BLaER1 treated with 17β-estradiol and CSF1 and Interleukin-3, amounts not matched to agents 10 nM and 100 nM (cell line): ENCODE measurements around the gene GTPBP1.
A peak's percentile ranks its signal among the peaks of the same experiment; 100 is the strongest.

Experiments
- H3K27ac ChIP-seq, 11 experiments: shearing (Covaris generic); formaldehyde crosslinking; 2 replicates each; pipeline ENCODE4 v1.8.1; 2022
- H3K27me3 ChIP-seq, 11 experiments: shearing (Covaris generic); formaldehyde crosslinking; 2 replicates each; pipeline ENCODE4 v1.8.1; 2022
- H3K36me3 ChIP-seq, 11 experiments: shearing (Covaris generic); formaldehyde crosslinking; 2 replicates each; pipeline ENCODE4 v1.8.1; 2022
- H3K4me1 ChIP-seq, 10 experiments: shearing (Covaris generic); formaldehyde crosslinking; 2 replicates each; pipeline ENCODE4 v1.8.1; 2022
- H3K4me2 ChIP-seq, 11 experiments: shearing (Covaris generic); formaldehyde crosslinking; 2 replicates each; pipeline ENCODE4 v1.8.1; 2022
- H3K4me3 ChIP-seq, 10 experiments: shearing (Covaris generic); formaldehyde crosslinking; 2 replicates each; pipeline ENCODE4 v1.8.1; 2022
- H3K9ac ChIP-seq, 11 experiments: shearing (Covaris generic); formaldehyde crosslinking; 2 replicates each; pipeline ENCODE4 v1.8.1; 2022
- H3K9me3 ChIP-seq, 11 experiments: shearing (Covaris generic); formaldehyde crosslinking; replicated peaks in 1 of 11; 2 replicates each; pipeline ENCODE4 v1.8.1; 2022
- H4K20me1 ChIP-seq, 11 experiments: shearing (Covaris generic); formaldehyde crosslinking; 2 replicates each; pipeline ENCODE4 v1.8.1; 2022
- Cebpa-rat ChIP-seq, 11 experiments: shearing (Covaris generic); IDR thresholded peaks; 2 replicates each; pipeline ENCODE4 v1.8.1; 2022

GTPBP1 gene

GRCh38 chr22:38732251-38732815 is 26.6 kb downstream of the GTPBP1 start:
- Histone ChIP-seq H3K4me2 (no peak overlapping the region), H3K4me1 (peaks cover 22 to 77% (median 66%) of the 10 kb centered on the region in 10 experiments; a peak in 19 of 20 replicates), H3K36me3 (peaks cover 83 to 100% (median 98%) of the 10 kb centered on the region in 11 experiments), H3K27ac (0 out of 22 replicates have a peak overlapping the region, but pooled peaks of 1 of the 11 experiments have one; percentile 1), H3K4me3 (no peak overlapping the region), H3K9me3 (no peaks in the 10 kb centered on the region), H3K9ac (peak overlapping the region in 3 of 11 experiments; percentile 9 to 31 (median 22); a peak in 3 of 22 replicates), H3K27me3 (no peaks in the 10 kb centered on the region), H4K20me1 (peaks cover 68 to 100% (median 96%) of the 10 kb centered on the region in 11 experiments; a peak in 21 of 22 replicates)
- TF ChIP-seq Cebpa-rat (IDR thresholded peaks at IDR 0.05), result no peak

DNA sequence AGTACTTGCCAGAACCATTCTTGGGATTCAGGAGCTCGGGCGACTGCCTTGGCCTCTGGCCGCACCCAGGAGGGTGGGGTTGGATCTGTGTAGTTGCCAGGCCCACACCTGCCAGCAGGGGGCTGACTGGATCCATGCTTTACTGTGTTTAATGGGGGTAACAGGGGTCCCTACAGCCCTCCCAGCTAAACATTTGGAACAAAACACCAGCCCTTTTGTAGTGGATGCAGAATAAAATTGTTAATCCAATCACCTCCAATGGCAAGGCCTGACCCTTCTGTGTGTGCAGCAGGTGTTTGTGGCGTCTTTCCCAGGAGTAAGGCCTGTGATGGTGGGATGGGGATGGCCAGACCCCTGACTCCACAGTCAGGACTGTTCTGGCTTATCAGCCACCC is 27.6 kb downstream of the GTPBP1 start:
- H3K9ac ChIP-seq, result 0 out of 22 replicates have a peak overlapping the region, but pooled peaks of 3 of the 11 experiments have one; percentile 40 to 48 (median 42)
- peaks cover 22 to 77% (median 66%) of the 10 kb centered on the region in 10 experiments; a peak in 19 of 20 replicates for H3K4me1 ChIP-seq
- peaks cover 84 to 100% (median 98%) of the 10 kb centered on the region in 11 experiments for H3K36me3 ChIP-seq
- no peaks in the 10 kb centered on the region for H3K27me3 ChIP-seq
- H4K20me1 ChIP-seq, result peaks cover 75 to 100% (median 97%) of the 10 kb centered on the region in 11 experiments; a peak in 21 of 22 replicates
- no peaks in the 10 kb centered on the region for H3K9me3 ChIP-seq
- peak overlapping the region in 4 of 11 experiments; percentile 22 to 83 (median 77); a peak in 5 of 22 replicates for H3K4me2 ChIP-seq
- no peak for TF ChIP-seq Cebpa-rat (IDR thresholded peaks at IDR 0.05)
- H3K27ac ChIP-seq, result peak overlapping the region in 2 of 11 experiments; percentile 18 to 47; a peak in 3 of 22 replicates
- H3K4me3 ChIP-seq, result no peak overlapping the region

GRCh38 chr22:38733724-38734381 is 28.1 kb downstream of the GTPBP1 start:
- Histone ChIP-seq H3K27me3 (no peaks in the 10 kb centered on the region), H3K9ac (peak overlapping the region in 5 of 11 experiments; percentile 12 to 48 (median 40); a peak in 5 of 22 replicates), H4K20me1 (peaks cover 75 to 100% (median 97%) of the 10 kb centered on the region in 11 experiments)

DNA sequence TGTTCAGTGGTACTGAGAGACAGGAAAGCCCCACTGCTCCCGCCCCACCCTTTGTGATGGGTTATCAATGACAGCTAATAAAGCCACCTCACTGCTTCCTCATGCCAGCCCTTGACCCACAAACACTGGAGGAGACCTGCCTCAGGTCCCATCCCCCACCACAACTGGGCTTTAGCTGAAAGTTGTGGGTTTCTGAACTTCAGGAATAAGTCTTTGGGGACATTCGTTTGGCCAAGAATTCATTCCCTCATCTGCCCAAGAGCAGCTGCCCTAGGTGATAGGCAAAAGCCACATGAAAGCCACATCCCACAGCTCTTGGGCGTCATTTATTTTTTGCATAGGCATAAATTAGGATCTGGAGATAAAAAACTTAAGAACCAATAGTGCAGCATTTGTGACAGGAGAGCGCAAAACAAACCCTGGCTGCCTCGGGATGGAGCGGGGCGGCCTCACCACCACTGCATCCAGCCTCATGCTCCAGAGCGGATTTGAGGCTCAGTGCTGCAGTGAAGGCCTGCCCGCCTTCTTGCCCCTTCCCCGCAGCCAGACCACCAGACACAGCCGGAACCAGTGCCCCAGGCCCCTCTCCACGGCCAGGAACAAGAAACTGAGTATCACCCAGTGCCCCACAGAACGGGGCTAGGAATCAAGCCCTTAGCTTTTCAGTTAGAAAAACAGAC is 28.8 kb downstream of the GTPBP1 start:
- no peak overlapping the region; a peak in 1 of 22 replicates for H3K27ac ChIP-seq
- no peak overlapping the region for H3K4me3 ChIP-seq
- no peak for TF ChIP-seq Cebpa-rat (IDR thresholded peaks at IDR 0.05)
- H3K4me2 ChIP-seq, result peak overlapping the region in 5 of 11 experiments; percentile 5 to 83 (median 75); a peak in 11 of 22 replicates
- no peaks in the 10 kb centered on the region for H3K27me3 ChIP-seq
- peaks cover 78 to 100% (median 97%) of the 10 kb centered on the region in 11 experiments for H4K20me1 ChIP-seq
- H3K9ac ChIP-seq, result peak overlapping the region in 5 of 11 experiments; percentile 12 to 48 (median 40); a peak in 6 of 22 replicates
- no peaks in the 10 kb centered on the region for H3K9me3 ChIP-seq
- H3K4me1 ChIP-seq, result peaks cover 19 to 77% (median 67%) of the 10 kb centered on the region in 10 experiments
- peaks cover 84 to 100% (median 98%) of the 10 kb centered on the region in 11 experiments for H3K36me3 ChIP-seq

More at GRCh38 chr22:38733724-38734381, 28.1 kb downstream of the GTPBP1 start:
- no peaks in the 10 kb centered on the region for H3K9me3 ChIP-seq
- H3K4me3 ChIP-seq, result no peak overlapping the region
- no peak for TF ChIP-seq Cebpa-rat (IDR thresholded peaks at IDR 0.05)
- peak overlapping the region in 5 of 11 experiments; percentile 6 to 83 (median 74); a peak in 8 of 22 replicates for H3K4me2 ChIP-seq
- peak overlapping the region in 5 of 11 experiments; percentile 6 to 47 (median 18); a peak in 4 of 22 replicates for H3K27ac ChIP-seq
- peaks cover 84 to 100% (median 98%) of the 10 kb centered on the region in 11 experiments for H3K36me3 ChIP-seq
- H3K4me1 ChIP-seq, result peaks cover 19 to 77% (median 66%) of the 10 kb centered on the region in 10 experiments; a peak in 19 of 20 replicates

DNA sequence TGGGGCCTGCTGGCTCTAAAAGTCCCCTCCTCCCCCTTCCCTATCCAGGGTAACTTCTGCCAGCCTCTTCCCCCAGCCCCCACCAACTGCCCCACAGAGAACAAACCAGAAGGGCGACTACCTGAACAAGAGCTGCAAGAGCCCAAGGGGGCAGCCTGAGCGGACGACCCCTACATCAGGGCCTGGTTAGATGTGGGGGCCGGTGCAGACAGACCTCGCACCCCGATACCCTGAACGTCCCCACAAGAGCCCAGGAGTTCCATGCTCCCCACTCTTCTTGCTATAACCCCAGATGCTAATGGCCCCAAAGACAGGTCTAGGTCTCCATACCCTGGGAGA is 29.4 kb downstream of the GTPBP1 start:
- H3K36me3 ChIP-seq, result peaks cover 84 to 100% (median 98%) of the 10 kb centered on the region in 11 experiments
- peaks cover 84 to 100% (median 98%) of the 10 kb centered on the region in 11 experiments for H4K20me1 ChIP-seq
- TF ChIP-seq Cebpa-rat (IDR thresholded peaks at IDR 0.05), result no peak
- H3K9ac ChIP-seq, result peak overlapping the region in 6 of 11 experiments; percentile 29 to 51 (median 40); a peak in 8 of 22 replicates
- no peaks in the 10 kb centered on the region for H3K27me3 ChIP-seq
- H3K4me3 ChIP-seq, result no peak overlapping the region
- H3K27ac ChIP-seq, result peak overlapping the region in 4 of 11 experiments; percentile 11 to 39 (median 20); a peak in 5 of 22 replicates
- H3K4me2 ChIP-seq, result peak overlapping the region in 8 of 11 experiments; percentile 23 to 83 (median 70); a peak in 13 of 22 replicates
- peaks cover 19 to 77% (median 68%) of the 10 kb centered on the region in 10 experiments for H3K4me1 ChIP-seq
- no peaks in the 10 kb centered on the region for H3K9me3 ChIP-seq

DNA sequence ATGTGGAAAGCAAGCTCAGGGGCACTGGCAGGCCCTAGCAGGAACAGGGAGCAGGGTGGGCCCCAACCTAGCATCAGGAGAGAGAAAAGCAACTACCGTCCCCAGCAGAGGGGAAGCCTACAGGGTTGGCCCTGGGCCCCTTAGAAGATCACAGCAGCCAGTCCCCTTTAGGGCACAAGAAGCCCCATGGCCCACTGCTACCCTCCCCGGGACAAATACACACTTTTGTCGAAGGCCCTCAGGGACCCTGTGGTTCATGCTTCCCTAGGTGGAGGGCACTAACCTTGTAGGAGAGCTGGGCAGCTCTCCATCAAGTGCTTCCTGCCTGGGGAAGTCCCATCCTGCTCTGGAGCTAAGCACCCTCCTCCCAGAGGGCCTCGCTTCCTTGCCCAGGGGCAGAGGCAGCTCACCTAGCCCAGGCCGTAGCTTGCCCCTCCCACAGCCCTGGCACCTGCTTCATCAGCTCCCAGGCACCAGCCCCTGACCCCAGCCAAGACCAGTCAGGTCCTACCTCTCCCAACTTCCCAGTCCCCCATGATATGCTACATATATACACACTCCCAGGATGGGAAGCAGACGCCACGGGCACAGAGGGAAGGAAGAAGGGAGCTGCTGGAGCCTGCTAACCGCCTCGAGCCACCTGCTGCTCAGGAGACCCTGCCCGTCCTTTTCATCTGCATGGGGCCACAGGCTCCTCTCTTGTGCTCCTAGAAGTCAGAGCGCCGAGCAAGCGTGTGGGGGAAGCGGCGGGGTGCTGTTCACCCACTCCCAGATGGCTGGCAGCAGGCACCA is 29.9 kb downstream of the GTPBP1 start:
- no peak for TF ChIP-seq Cebpa-rat (IDR thresholded peaks at IDR 0.05)
- peaks cover 89 to 100% (median 99%) of the 10 kb centered on the region in 11 experiments for H4K20me1 ChIP-seq
- peak overlapping the region in 10 of 11 experiments; percentile 9 to 83 (median 64); a peak in 17 of 22 replicates for H3K4me2 ChIP-seq
- H3K27ac ChIP-seq, result peak overlapping the region in 5 of 11 experiments; percentile 4 to 39 (median 18); a peak in 5 of 22 replicates
- peaks cover 84 to 100% (median 98%) of the 10 kb centered on the region in 11 experiments for H3K36me3 ChIP-seq
- H3K9me3 ChIP-seq, result no peaks in the 10 kb centered on the region
- H3K27me3 ChIP-seq, result no peaks in the 10 kb centered on the region
- peaks cover 19 to 78% (median 72%) of the 10 kb centered on the region in 10 experiments for H3K4me1 ChIP-seq
- no peak overlapping the region for H3K4me3 ChIP-seq
- peak overlapping the region in 10 of 11 experiments; percentile 2 to 51 (median 38); a peak in 13 of 22 replicates for H3K9ac ChIP-seq

GRCh38 chr22:38736257-38736570 is 30.5 kb downstream of the GTPBP1 start:
- Histone ChIP-seq H3K9ac (peak overlapping the region in 10 of 11 experiments; percentile 2 to 51 (median 38); a peak in 10 of 22 replicates), H3K4me3 (no peak overlapping the region), H3K36me3 (peaks cover 84 to 100% (median 99%) of the 10 kb centered on the region in 11 experiments), H4K20me1 (peaks cover 91 to 100% (median 100%) of the 10 kb centered on the region in 11 experiments), H3K4me2 (peak overlapping the region in 10 of 11 experiments; percentile 9 to 83 (median 64); a peak in 18 of 22 replicates), H3K4me1 (peaks cover 19 to 84% (median 77%) of the 10 kb centered on the region in 10 experiments), H3K27me3 (no peaks in the 10 kb centered on the region), H3K27ac (peak overlapping the region in 3 of 11 experiments; percentile 18 to 39 (median 23); a peak in 2 of 22 replicates), H3K9me3 (no peaks in the 10 kb centered on the region)
- no peak for TF ChIP-seq Cebpa-rat (IDR thresholded peaks at IDR 0.05)
